Caco-2 (cell line): ENCODE measurements around the gene HOXB9. TPM values are rescaled to one million over a fixed set of nuclear protein-coding genes. Genes with fewer than 3 reads are reported as not detected.

Experiments used
- BruUV-seq: library from RNA; stranded (reverse); fragments of 400-500 nt; replicated peaks from 2 replicates; lab custom pipeline; 2021; lab: Mats Ljungman, UMichigan
- CTCF ChIA-PET: fragments of 300-600 bp; sonication (Branson Sonifier 250); formaldehyde crosslinking; loops from one replicate; lab custom pipeline; 2022; ENCODE audit warnings: antibody characterized with exemption; lab: Charles Lee
- POLR2A ChIA-PET: fragments of 300-600 bp; sonication (Branson Sonifier 250); formaldehyde crosslinking; loops from one replicate; lab custom pipeline; 2022; ENCODE audit warnings: antibody characterized with exemption; lab: Charles Lee
- DNase-seq, 2 experiments: peaks; one replicate each; pipeline versions ENCODE4 v3.0.0 to v3.0.0-alpha.2; 2020 to 2022
- H3K27me3 ChIP-seq: replicated peaks from 2 replicates; pipeline ENCODE4 v1.6.0; 2011; ENCODE audit warnings: low read length; ENCODE audit not compliant: control insufficient read depth, insufficient read depth
- H3K36me3 ChIP-seq: 2 replicates; pipeline ENCODE4 v1.5.1; 2011; ENCODE audit warnings: low read length; ENCODE audit not compliant: control insufficient read depth, insufficient read depth
- H3K4me1 ChIP-seq: fragments of 250-450 bp; sonication (Bioruptor Pico); 2 replicates; pipeline ENCODE4 v1.5.1; 2020; ENCODE audit warnings: mild to moderate bottlenecking
- H3K4me3 ChIP-seq: 2 replicates; pipeline ENCODE4 v1.5.1; 2011; ENCODE audit warnings: low read depth, mild to moderate bottlenecking, control low read depth, low read length
- H3K9me3 ChIP-seq: fragments of 250-450 bp; sonication (Bioruptor Pico); 2 replicates; pipeline ENCODE4 v1.5.1; 2020; ENCODE audit warnings: mild to moderate bottlenecking, moderate library complexity
- H3K27ac Mint-ChIP-seq: one replicate; pipeline ENCODE4 v1.8.0; 2022; ENCODE audit warnings: mixed read lengths; ENCODE audit not compliant: unreplicated experiment
- H3K27me3 Mint-ChIP-seq: one replicate; pipeline ENCODE4 v1.8.0; 2022; ENCODE audit warnings: mixed read lengths; ENCODE audit not compliant: insufficient read depth, unreplicated experiment
- H3K36me3 Mint-ChIP-seq: one replicate; pipeline ENCODE4 v1.8.0; 2022; ENCODE audit warnings: mild to moderate bottlenecking, mixed read lengths; ENCODE audit not compliant: insufficient read depth, unreplicated experiment
- H3K4me1 Mint-ChIP-seq: one replicate; pipeline ENCODE4 v1.8.0; 2022; ENCODE audit warnings: low read depth, mixed read lengths; ENCODE audit not compliant: unreplicated experiment
- H3K4me3 Mint-ChIP-seq: one replicate; pipeline ENCODE4 v1.8.0; 2022; ENCODE audit warnings: mild to moderate bottlenecking, moderate library complexity, mixed read lengths; ENCODE audit not compliant: unreplicated experiment
- H3K9me3 Mint-ChIP-seq: one replicate; pipeline ENCODE4 v1.8.0; 2022; ENCODE audit warnings: mixed read lengths; ENCODE audit not compliant: unreplicated experiment
- CTCF ChIP-seq, 2 experiments: fragments of 200-600 bp in 1 of 2; IDR thresholded peaks; 1 replicate in 1 of 2; 2 replicates in 1 of 2; pipeline versions ENCODE4 v1.5.1 to v1.8.0; 2011 to 2022; ENCODE audit warnings: antibody characterized with exemption in 1 of 2, control low read depth in 1 of 2, inconsistent platforms in 1 of 2, low read depth in 1 of 2, low read length in 1 of 2, mild to moderate bottlenecking in 1 of 2, moderate library complexity in 1 of 2; ENCODE audit not compliant: insufficient read depth in 1 of 2, severe bottlenecking in 1 of 2, unreplicated experiment in 1 of 2
- intact Hi-C: fragments of 100-400 bp; cut with micrococcal nuclease; formaldehyde crosslinking; loops from one replicate; pipeline ENCODE4 v1.10.0; 2022; ENCODE audit not compliant: unreplicated experiment
- total RNA-seq: library from RNA; stranded (reverse); gene quantifications from 2 replicates; pipeline ENCODE4 v1.2.3, GENCODE V29; 2022

Gene HOXB9
- total RNA-seq, 1 experiment from 2014 or later, result 4.5 TPM

GRCh38 chr17:48612456-48612853 lies 13.7 kb downstream of the HOXB9 start:
- ChIA-PET CTCF (interaction anchor here (0.5 to 1.4 kb wide), 30 partner anchors 9 to 587 kb away, joined by 3 to 28 read pairs (median 4); partner anchors contain the start of genes HOXB5, HOXB9 and NFE2L1), POLR2A (interaction anchor here (0.8 to 0.9 kb wide), 2 partner anchors 13 to 565 kb away, joined by 3 to 5 read pairs; partner anchors contain the start of gene NFE2L1)
- Mint-ChIP-seq H3K27me3 (peaks cover 41% of the 10 kb centered on the region), H3K27ac (peak overlapping the region; percentile 4), H3K4me3 (peak overlapping the region; percentile 86), H3K36me3 (peaks cover 15% of the 10 kb centered on the region), H3K9me3 (no peaks in the 10 kb centered on the region), H3K4me1 (peaks cover 36% of the 10 kb centered on the region)
- BruUV-seq, result no TSS peak
- TF ChIP-seq CTCF (IDR thresholded peaks at IDR 0.05; ENCODE audit: insufficient read depth in 1 of 2, low read depth in 1 of 2, low read length in 1 of 2, severe bottlenecking in 1 of 2, unreplicated experiment in 1 of 2), result no peak
- no peaks in the 10 kb centered on the region for H3K36me3 ChIP-seq
- peak overlapping the region; percentile 70 for H3K4me3 ChIP-seq
- H3K27me3 ChIP-seq, result peaks cover 7% of the 10 kb centered on the region
- intact Hi-C loops, result loop anchor here (2.0 kb wide), 1 partner anchor 460 kb away; no protein-coding TSS in a partner anchor
- peaks cover 9% of the 10 kb centered on the region for H3K4me1 ChIP-seq
- H3K9me3 ChIP-seq, result no peaks in the 10 kb centered on the region
- no peak for DNase-seq

GRCh38 chr17:48611681-48612455 lies 14.3 kb downstream of the HOXB9 start:
- peaks cover 31% of the 10 kb centered on the region for H3K4me1 Mint-ChIP-seq
- peaks cover 35% of the 10 kb centered on the region for H3K27me3 Mint-ChIP-seq
- POLR2A ChIA-PET, result no interaction called here
- peaks cover 7% of the 10 kb centered on the region for H3K27me3 ChIP-seq
- no TSS peak for BruUV-seq
- peak overlapping the region; percentile 70 for H3K4me3 ChIP-seq
- DNase-seq, result peak; percentile 81 to 88
- TF ChIP-seq CTCF (IDR thresholded peaks at IDR 0.05; ENCODE audit: insufficient read depth in 1 of 2, low read depth in 1 of 2, low read length in 1 of 2, severe bottlenecking in 1 of 2, unreplicated experiment in 1 of 2), result peak in 1 of 2 experiments; percentile 1
- H3K27ac Mint-ChIP-seq, result peak overlapping the region; percentile 72
- peaks cover 9% of the 10 kb centered on the region for H3K4me1 ChIP-seq
- H3K4me3 Mint-ChIP-seq, result peak overlapping the region; percentile 86
- no peaks in the 10 kb centered on the region for H3K9me3 Mint-ChIP-seq
- no peaks in the 10 kb centered on the region for H3K36me3 ChIP-seq
- H3K9me3 ChIP-seq, result no peaks in the 10 kb centered on the region
- intact Hi-C loops, result loop anchor here (2.0 kb wide), 1 partner anchor 459 kb away; no protein-coding TSS in a partner anchor
- H3K36me3 Mint-ChIP-seq, result peaks cover 15% of the 10 kb centered on the region
- CTCF ChIA-PET, result interaction anchor here (1.3 kb wide), 1 partner anchor 260 kb away, joined by 13 read pairs; no protein-coding TSS in a partner anchor

DNA sequence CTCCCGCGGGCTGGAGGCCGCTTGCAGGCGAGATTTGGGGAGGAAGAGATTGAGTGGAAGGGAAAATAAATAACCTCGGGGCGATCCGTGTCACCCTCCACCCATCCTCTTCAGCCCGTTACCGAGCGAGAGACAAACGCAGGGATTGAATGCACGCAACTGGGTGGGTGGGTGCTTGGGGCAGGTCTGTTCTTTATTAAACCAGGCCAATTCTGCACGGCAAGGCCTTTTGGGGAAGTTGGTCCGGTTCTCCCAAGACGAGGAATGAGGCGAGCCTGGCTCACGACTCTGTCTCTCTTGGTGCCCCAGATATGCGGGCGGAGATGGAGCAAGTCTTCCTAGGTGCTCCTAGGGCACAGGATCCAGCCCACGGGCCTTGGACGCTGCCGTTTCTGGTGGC lies 14.9 kb downstream of the HOXB9 start:
- Mint-ChIP-seq H3K27me3 (peaks cover 31% of the 10 kb centered on the region), H3K27ac (peak overlapping the region; percentile 72), H3K9me3 (no peaks in the 10 kb centered on the region), H3K4me1 (peaks cover 29% of the 10 kb centered on the region), H3K36me3 (peaks cover 15% of the 10 kb centered on the region), H3K4me3 (peak overlapping the region; percentile 86)
- Histone ChIP-seq H3K36me3 (no peaks in the 10 kb centered on the region), H3K4me3 (peak overlapping the region; percentile 70), H3K9me3 (no peaks in the 10 kb centered on the region), H3K4me1 (peaks cover 9% of the 10 kb centered on the region), H3K27me3 (peaks cover 1% of the 10 kb centered on the region)
- intact Hi-C loops, result no loop called here
- BruUV-seq, result no TSS peak
- CTCF ChIA-PET, result no interaction called here
- DNase-seq, result no peak
- TF ChIP-seq CTCF (IDR thresholded peaks at IDR 0.05; ENCODE audit: insufficient read depth in 1 of 2, low read depth in 1 of 2, low read length in 1 of 2, severe bottlenecking in 1 of 2, unreplicated experiment in 1 of 2), result no peak
- POLR2A ChIA-PET, result no interaction called here
